Measurements from ENCODE around the gene PCDH9.
A peak's percentile ranks its signal among the peaks of the same experiment; 100 is the strongest.

The PCDH9 gene

DNA sequence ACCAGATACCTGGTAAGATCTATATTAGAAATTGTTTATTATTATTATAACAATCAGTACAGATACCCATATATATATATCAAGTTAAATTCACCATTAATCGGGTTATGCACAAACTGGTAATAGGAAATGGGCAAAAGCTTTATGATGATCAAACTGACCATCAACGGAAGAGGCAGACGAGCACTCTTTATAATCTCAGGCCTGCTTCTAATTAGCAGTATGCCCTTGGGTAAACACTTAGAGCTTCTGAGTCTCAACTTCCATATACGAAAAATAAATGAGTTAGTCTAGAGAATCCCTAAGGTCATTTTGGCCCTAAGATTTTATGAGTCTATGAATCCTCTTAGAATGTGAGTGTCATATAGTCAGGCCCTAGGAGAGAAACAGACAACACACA is 710.9 kb downstream of the PCDH9 start:
- no peak for DNase-seq (ENCODE audit: low read depth)
- TF ChIP-seq, protein P1, sequence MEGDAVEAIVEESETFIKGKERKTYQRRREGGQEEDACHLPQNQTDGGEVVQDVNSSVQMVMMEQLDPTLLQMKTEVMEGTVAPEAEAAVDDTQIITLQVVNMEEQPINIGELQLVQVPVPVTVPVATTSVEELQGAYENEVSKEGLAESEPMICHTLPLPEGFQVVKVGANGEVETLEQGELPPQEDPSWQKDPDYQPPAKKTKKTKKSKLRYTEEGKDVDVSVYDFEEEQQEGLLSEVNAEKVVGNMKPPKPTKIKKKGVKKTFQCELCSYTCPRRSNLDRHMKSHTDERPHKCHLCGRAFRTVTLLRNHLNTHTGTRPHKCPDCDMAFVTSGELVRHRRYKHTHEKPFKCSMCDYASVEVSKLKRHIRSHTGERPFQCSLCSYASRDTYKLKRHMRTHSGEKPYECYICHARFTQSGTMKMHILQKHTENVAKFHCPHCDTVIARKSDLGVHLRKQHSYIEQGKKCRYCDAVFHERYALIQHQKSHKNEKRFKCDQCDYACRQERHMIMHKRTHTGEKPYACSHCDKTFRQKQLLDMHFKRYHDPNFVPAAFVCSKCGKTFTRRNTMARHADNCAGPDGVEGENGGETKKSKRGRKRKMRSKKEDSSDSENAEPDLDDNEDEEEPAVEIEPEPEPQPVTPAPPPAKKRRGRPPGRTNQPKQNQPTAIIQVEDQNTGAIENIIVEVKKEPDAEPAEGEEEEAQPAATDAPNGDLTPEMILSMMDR (conservative IDR thresholded peaks at IDR 0.05; ENCODE audit: low read depth, low read length), result no peak
- H3K4me3 ChIP-seq (ENCODE audit: low read depth, low read length), result no peak overlapping the region

DNA sequence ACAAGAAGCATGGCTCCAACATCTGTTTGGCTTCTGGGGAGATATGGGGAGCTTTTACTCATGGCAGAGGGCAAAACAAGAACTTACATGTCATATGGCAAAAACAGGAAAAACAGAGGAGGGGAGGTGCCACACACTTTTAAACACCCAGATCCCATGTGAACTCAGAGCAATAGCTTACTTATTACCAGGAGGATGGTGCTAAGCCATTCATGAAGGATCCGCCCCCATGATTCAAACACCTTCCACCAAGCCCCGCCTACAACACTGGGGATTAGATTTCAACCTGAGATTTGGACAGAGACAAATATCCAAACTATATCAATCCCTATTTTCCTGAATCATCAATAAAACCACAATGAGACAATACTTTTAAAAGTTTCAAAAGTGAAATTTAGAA is 712.1 kb downstream of the PCDH9 start:
- DNase-seq (ENCODE audit: low read depth), result no peak
- TF ChIP-seq, protein P1 (conservative IDR thresholded peaks at IDR 0.05; ENCODE audit: low read depth, low read length), result no peak

DNA sequence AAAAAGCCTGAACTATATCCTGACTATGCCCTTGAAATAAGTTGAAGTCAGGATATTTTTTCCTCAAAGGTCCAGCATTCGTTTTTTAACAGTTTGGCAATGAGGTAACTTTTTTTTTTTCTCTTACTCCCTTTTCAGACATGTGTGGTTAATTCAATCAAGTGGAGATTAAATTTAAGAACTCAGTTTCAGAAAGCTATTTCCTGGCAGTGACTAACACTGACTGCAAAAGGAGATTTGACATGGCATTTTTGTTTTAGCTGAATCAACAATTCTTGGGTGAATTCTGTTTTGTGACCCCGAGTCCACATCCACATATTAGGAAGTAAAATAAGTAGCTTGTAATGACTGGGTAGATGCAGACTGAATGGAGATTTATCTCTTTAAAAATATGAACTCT is 716.4 kb downstream of the PCDH9 start:
- TF ChIP-seq, protein P1 (conservative IDR thresholded peaks at IDR 0.05; ENCODE audit: low read depth, low read length), result no peak
- DNase-seq (ENCODE audit: low read depth), result peak; percentile 75
- no peak overlapping the region for H3K4me3 ChIP-seq (ENCODE audit: low read depth, low read length)

More for the DNA sequence above, 712.1 kb downstream of the PCDH9 start:
- no peak overlapping the region for H3K4me3 ChIP-seq (ENCODE audit: low read depth, low read length)

DNA sequence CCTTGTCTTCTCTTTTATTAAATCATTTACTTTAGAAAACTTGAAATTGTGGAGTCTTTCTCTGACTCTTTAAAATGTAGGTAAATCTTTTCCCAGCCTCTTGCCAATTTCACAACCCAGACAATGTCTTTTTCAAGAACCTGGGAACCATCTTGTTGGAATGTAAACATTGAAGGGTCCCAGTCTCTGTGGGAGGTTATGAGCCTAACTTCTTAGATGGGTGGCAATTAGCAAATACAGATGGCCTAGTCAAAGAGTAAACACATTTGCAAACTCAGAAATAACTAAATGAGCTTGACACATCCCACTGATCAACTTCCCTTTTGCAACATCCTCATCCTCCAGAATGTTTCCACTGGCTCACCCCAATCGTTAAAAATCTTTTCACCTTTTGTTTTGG is 721.0 kb downstream of the PCDH9 start:
- DNase-seq (ENCODE audit: low read depth), result no peak
- TF ChIP-seq, protein P1 (conservative IDR thresholded peaks at IDR 0.05; ENCODE audit: low read depth, low read length), result no peak

DNA sequence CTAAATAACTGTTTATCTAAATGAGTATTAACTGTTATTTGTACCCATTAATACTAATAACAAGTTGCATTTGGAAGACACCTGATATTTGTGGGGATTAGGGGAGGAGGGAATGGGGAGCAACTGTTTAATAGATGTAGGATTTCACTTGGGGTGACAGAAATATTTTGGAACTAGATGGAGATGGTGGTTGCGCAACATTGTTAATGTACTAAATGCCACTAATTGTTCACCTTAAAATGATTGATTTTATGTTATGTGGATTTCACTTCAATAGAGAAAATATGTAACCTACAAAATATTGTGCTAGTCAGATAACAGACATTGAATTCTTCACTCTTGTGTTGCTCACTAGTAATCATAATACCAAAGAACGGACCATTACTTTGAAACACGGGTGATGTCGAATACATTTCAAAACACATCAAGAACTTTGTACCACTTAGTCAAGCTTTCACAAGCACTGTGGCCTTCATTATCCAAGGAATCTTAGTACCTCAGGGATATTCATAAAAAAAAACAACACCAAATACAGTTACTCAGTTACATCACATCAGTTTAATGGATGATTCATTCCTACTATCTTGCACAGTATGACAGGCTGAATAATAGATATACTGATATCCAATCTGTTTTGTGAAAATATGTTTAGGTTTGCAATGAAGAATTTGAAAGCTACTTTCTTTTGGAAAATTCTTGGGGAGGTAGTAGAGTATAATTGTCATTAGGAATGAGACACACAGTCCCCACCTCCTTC is 721.8 kb downstream of the PCDH9 start:
- TF ChIP-seq, protein P1 (conservative IDR thresholded peaks at IDR 0.05; ENCODE audit: low read depth, low read length), result no peak
- no peak overlapping the region for H3K4me3 ChIP-seq (ENCODE audit: low read depth, low read length)
- DNase-seq (ENCODE audit: low read depth), result peak; percentile 53

More for the DNA sequence above, 721.0 kb downstream of the PCDH9 start:
- H3K4me3 ChIP-seq (ENCODE audit: low read depth, low read length), result no peak overlapping the region

DNA sequence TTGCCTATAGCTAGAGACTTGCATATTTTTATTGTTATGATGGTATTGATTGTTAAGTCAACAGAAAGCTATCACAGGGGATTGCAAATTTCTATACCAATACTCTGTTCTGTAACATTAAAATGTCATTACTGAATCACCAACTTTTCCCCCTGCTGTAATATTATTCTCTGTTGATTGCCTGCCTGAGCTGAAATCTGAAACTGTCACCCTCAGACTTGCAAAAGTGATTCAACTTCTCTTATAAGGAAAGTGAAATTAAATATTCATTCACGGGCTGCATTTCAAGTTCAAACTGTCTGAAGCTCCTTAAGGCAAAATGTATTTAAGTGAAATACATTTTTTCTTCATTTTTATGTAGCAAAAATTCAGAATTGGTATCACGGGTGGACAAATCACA is 723.2 kb downstream of the PCDH9 start:
- TF ChIP-seq, protein P1 (conservative IDR thresholded peaks at IDR 0.05; ENCODE audit: low read depth, low read length), result no peak
- no peak overlapping the region for H3K4me3 ChIP-seq (ENCODE audit: low read depth, low read length)
- peak; percentile 44 for DNase-seq (ENCODE audit: low read depth)
